Kasumi-1 (cell line): ENCODE results near the gene TMEFF1.
"Not testable (repeated sequence)": the region's sequence is repeated elsewhere in the genome, so short reads cannot be mapped to it uniquely, and the experiment has no call there.

ENCODE experiments used
- DNase-seq, 2 experiments: peaks; one replicate each; lab custom pipeline; 2025; lab: John Stamatoyannopoulos, UW

Gene TMEFF1

GRCh38 chr9:100472788-100473275, at the start of gene TMEFF1:
Gene TMEFF1 (plus strand): TSS chr9:100473149. CDS start chr9:100473545, 396 bp downstream.
- DNase-seq: peak; percentile 45 to 46

- no peak for DNase-seq
Observed at GRCh38 chr9:100425758-100426157, 47.2 kb upstream of the TMEFF1 start.

GRCh38 chr9:100426189-100426529, 46.8 kb upstream of the TMEFF1 start:
- peak; percentile 13 to 31 for DNase-seq

GRCh38 chr9:100426530-100427365, 46.2 kb upstream of the TMEFF1 start, which contains the start of gene MSANTD3:
Gene MSANTD3 (plus strand): TSS chr9:100427143. CDS start chr9:100441939, 14,796 bp downstream.
- DNase-seq: peak; percentile 21 to 78

- DNase-seq: peak; percentile 40
Observed at GRCh38 chr9:100427366-100428263, 45.3 kb upstream of the TMEFF1 start.

GRCh38 chr9:100428871-100429654, 43.9 kb upstream of the TMEFF1 start:
- no peak for DNase-seq

GRCh38 chr9:100430286-100430940, 42.5 kb upstream of the TMEFF1 start:
- no peak for DNase-seq

- no peak for DNase-seq
Observed at GRCh38 chr9:100431886-100432285, 41.1 kb upstream of the TMEFF1 start.

- DNase-seq: no peak
Observed at GRCh38 chr9:100432736-100433135, 40.2 kb upstream of the TMEFF1 start.

- DNase-seq: no peak
Observed at GRCh38 chr9:100436571-100436970, 36.4 kb upstream of the TMEFF1 start.

- DNase-seq: peak; percentile 63 to 82
Observed at GRCh38 chr9:100437860-100438805, 34.8 kb upstream of the TMEFF1 start.

- no peak for DNase-seq
Observed at GRCh38 chr9:100440071-100440470, 32.9 kb upstream of the TMEFF1 start.

- DNase-seq: not testable (repeated sequence)
Observed at GRCh38 chr9:100440487-100440886, 32.5 kb upstream of the TMEFF1 start.

GRCh38 chr9:100441911-100442361, 31.0 kb upstream of the TMEFF1 start:
- DNase-seq: no peak

GRCh38 chr9:100443781-100444768, 28.9 kb upstream of the TMEFF1 start:
- no peak for DNase-seq

GRCh38 chr9:100445161-100445902, 27.6 kb upstream of the TMEFF1 start:
- no peak for DNase-seq

GRCh38 chr9:100445903-100446549, 26.9 kb upstream of the TMEFF1 start:
- DNase-seq: no peak
